ENCODE results near the gene ZIC2. TPM values are rescaled to one million over a fixed set of nuclear protein-coding genes. Genes with fewer than 3 reads are reported as not detected.

The ZIC2 gene
- total RNA-seq, 2 donors from 2014 or later: not detected

DNA sequence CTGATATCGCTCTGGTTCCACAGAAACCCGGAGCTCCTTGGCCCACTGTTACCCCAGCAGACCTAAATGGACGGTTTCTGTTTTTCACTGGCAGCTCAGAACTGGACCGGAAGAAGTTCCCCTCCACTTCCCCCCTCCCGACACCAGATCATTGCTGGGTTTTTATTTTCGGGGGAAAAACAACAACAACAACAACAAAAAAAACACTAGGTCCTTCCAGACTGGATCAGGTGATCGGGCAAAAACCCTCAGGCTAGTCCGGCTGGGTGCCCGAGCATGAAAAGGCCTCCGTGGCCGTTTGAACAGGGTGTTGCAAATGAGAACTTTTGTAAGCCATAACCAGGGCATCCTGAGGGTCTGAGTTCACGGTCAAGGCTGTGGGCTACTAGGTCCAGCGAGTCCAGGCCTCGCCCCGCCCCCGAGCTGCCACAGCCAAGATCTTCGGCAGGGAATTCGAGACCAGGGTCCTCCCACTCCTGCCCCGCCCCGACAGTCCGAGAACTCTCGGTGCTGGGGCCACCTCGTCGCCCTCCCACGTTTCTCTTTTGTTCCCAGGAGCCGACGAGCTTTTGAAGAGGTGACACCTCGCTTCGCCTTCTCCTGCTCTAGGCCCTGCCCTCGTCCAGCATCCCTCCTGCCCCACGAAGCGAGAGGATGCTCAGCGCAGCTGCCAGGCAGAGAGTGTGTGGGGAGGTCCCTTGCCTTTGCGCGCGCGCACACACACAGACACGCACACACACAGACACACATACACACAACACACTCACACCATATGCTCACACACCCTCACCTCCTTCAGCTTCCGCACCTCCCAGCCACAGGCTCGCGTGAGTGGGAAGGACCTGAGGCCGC, 8.8 kb downstream of the ZIC2 start:
- H3K27me3 ChIP-seq: peaks cover 19 to 96% of the 10 kb centered on the region in 2 donors
- H3K4me1 ChIP-seq: peaks cover 16% of the 10 kb centered on the region
- no peak for ATAC-seq
- intact Hi-C loops (cut with DNase I): no loop called here
- WGBS, 2 donors: 9 to 18% methylated on average over 42 of the region's 42 CpGs
- H3K4me3 ChIP-seq: no peak overlapping the region
- H3K36me3 ChIP-seq (replicated peaks in 1 of 2; ENCODE audit: insufficient read depth in 1 of 2, low read depth in 2 of 2): no peaks in the 10 kb centered on the region
- no peak overlapping the region for H3K27ac ChIP-seq
- H3K9me3 ChIP-seq: peaks cover 0 to 6% (median 2%) of the 10 kb centered on the region in 3 donors
- DNase-seq: no peak
- TF ChIP-seq, protein P1, sequence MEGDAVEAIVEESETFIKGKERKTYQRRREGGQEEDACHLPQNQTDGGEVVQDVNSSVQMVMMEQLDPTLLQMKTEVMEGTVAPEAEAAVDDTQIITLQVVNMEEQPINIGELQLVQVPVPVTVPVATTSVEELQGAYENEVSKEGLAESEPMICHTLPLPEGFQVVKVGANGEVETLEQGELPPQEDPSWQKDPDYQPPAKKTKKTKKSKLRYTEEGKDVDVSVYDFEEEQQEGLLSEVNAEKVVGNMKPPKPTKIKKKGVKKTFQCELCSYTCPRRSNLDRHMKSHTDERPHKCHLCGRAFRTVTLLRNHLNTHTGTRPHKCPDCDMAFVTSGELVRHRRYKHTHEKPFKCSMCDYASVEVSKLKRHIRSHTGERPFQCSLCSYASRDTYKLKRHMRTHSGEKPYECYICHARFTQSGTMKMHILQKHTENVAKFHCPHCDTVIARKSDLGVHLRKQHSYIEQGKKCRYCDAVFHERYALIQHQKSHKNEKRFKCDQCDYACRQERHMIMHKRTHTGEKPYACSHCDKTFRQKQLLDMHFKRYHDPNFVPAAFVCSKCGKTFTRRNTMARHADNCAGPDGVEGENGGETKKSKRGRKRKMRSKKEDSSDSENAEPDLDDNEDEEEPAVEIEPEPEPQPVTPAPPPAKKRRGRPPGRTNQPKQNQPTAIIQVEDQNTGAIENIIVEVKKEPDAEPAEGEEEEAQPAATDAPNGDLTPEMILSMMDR (IDR thresholded peaks at IDR 0.05): no peak
- no peak for TF ChIP-seq POLR2A (IDR thresholded peaks at IDR 0.05)

DNA sequence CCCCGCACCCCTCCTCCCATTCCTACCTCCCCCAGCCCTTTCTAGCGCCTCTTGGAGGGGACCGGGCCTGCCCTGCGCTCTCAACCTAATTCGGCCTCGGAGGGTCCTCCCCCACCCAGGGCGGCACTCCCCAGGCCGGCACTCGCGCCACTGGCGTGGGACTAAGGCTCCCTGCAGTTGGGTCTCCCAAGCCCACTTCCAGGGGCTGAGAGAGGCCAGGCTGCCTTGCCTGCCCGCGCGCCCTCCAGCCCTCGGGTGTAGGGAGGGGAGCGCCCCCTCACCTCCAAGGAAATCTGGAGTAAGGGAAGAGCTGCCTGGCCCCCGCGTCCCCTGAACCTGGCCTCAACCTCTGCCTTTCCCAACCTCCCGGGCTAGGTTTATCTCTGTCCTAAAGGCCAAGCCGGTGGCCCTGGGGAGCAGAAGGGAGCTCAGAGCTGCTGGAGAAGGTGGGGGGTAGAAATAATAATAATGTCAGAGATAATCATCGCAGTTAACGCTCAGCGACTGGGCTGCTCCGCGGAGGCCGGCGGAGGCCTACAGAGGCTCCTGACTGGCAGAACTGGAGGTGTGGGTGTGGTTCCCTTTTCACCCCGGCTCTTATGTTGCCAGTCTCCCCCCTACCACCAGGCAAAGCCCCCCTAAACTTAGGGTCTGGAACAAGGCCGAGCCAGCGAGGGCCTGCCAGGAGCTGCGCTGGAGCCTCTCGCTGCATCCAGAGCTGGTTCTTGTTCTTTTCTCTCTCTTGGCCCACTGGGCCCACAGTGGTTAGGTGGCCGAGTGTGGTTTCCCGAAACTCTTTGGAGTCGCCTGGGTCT, 9.6 kb downstream of the ZIC2 start:
- DNase-seq (no peak), ATAC-seq (no peak)

GRCh38 chr13:99991828-99992775, 10.5 kb downstream of the ZIC2 start:
- WGBS, 2 donors: 10 to 16% methylated on average over 34 to 36 of the region's 36 CpGs
- TF ChIP-seq, protein P1 (IDR thresholded peaks at IDR 0.05): no peak
- Histone ChIP-seq H3K9me3 (peaks cover 0 to 11% (median 2%) of the 10 kb centered on the region in 3 donors), H3K27me3 (peaks cover 19 to 97% of the 10 kb centered on the region in 2 donors), H3K4me1 (peaks cover 16% of the 10 kb centered on the region), H3K36me3 (replicated peaks in 1 of 2; ENCODE audit: insufficient read depth in 1 of 2, low read depth in 2 of 2) (no peaks in the 10 kb centered on the region), H3K4me3 (no peak overlapping the region), H3K27ac (no peak overlapping the region)
- DNase-seq (no peak), ATAC-seq (no peak)
- intact Hi-C loops (cut with DNase I): no loop called here

More for the DNA sequence above, 9.6 kb downstream of the ZIC2 start:
- H3K9me3 ChIP-seq: peaks cover 0 to 11% (median 2%) of the 10 kb centered on the region in 3 donors
- no peak overlapping the region for H3K27ac ChIP-seq
- no peak for TF ChIP-seq POLR2A (IDR thresholded peaks at IDR 0.05)
- TF ChIP-seq, protein P1 (IDR thresholded peaks at IDR 0.05): no peak
- H3K27me3 ChIP-seq: peaks cover 19 to 97% of the 10 kb centered on the region in 2 donors
- intact Hi-C loops (cut with DNase I): no loop called here
- 8 to 14% methylated on average over 24 to 35 of the region's 35 CpGs for WGBS, 2 donors
- H3K4me3 ChIP-seq: no peak overlapping the region
- H3K4me1 ChIP-seq: peaks cover 16% of the 10 kb centered on the region
- no peaks in the 10 kb centered on the region for H3K36me3 ChIP-seq (replicated peaks in 1 of 2; ENCODE audit: insufficient read depth in 1 of 2, low read depth in 2 of 2)

- Histone ChIP-seq H3K4me1 (peaks cover 16% of the 10 kb centered on the region), H3K4me3 (no peak overlapping the region), H3K36me3 (replicated peaks in 1 of 2; ENCODE audit: insufficient read depth in 1 of 2, low read depth in 2 of 2) (no peaks in the 10 kb centered on the region), H3K27me3 (peaks cover 19 to 97% of the 10 kb centered on the region in 2 donors), H3K27ac (no peak overlapping the region), H3K9me3 (peaks cover 0 to 11% (median 2%) of the 10 kb centered on the region in 3 donors)
- ATAC-seq (no peak), DNase-seq (no peak)
- 10 to 18% methylated on average over 3 of the region's 3 CpGs for WGBS, 2 donors
- TF ChIP-seq, protein P1 (IDR thresholded peaks at IDR 0.05): no peak
- no peak for TF ChIP-seq POLR2A (IDR thresholded peaks at IDR 0.05)
- intact Hi-C loops (cut with DNase I): no loop called here
Measured at GRCh38 chr13:99992949-99993351, 11.4 kb downstream of the ZIC2 start.
